ENCODE results near the gene ARFGAP2.

- no peak for TF ChIP-seq EZH2 (IDR thresholded peaks at IDR 0.05; ENCODE audit: low read length)
- no peak for TF ChIP-seq CTCF (optimal IDR thresholded peaks at IDR 0.05 in 1 of 3, IDR thresholded peaks at IDR 0.05 in 1 of 3, conservative IDR thresholded peaks at IDR 0.05 in 1 of 3; ENCODE audit: extremely low read depth in 1 of 3, insufficient read depth in 2 of 3, low read length in 3 of 3)
Measured at GRCh38 chr11:47143322-47143721, 33.4 kb downstream of the ARFGAP2 start.
